Activated CD4-positive, alpha-beta T cell treated with anti-CD3 and anti-CD28 coated beads, Interleukin-2, amount 50 U/mL, for 16 hours (primary cell): ENCODE measurements around the gene ITM2B.

ENCODE experiments used
- DNase-seq: peaks from one replicate; pipeline ENCODE4 v3.0.0-alpha.2; 2020

ITM2B gene

GRCh38 chr13:48316826-48317510, 84.0 kb downstream of the ITM2B start:
- DNase-seq = no peak

- DNase-seq = no peak
Observed at GRCh38 chr13:48317511-48318376, 84.7 kb downstream of the ITM2B start.

- DNase-seq = no peak
Observed at GRCh38 chr13:48318377-48318811, 85.4 kb downstream of the ITM2B start.

- DNase-seq = peak; percentile 10
Observed at GRCh38 chr13:48318821-48319511, 86.0 kb downstream of the ITM2B start.
